ENCODE results near the gene RPL13A. TPM values are rescaled to one million over a fixed set of nuclear protein-coding genes. Genes with fewer than 3 reads are reported as not detected.
A peak's percentile ranks its signal among the peaks of the same experiment; 100 is the strongest.

Gene RPL13A
- total and polyA plus RNA-seq, 2 of the 13 experiments (the other 11 are each of a cell fraction or from before 2014, with no cell fraction given): 2,601 to 3,407 TPM

DNA sequence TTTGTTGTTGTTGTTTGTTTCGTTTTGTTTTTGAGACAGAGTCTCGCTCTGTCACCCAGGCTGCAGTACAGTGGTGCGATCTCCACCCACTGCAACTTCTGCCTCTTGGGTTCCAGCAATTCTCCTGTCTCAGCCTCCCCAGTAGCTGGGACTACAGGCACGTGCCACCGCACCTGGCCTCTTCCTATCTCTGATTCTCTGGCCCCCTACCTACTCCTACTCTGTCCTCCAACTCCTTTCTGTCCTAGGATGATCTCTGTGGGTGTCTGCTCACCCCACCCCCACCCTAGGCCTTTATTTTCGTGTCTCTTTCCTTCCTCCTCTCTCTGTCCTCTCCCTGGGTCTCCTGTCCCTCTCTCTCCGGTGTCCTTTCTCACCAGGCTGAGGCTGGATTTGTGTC, 37.0 kb upstream of the RPL13A start:
- ATAC-seq: no peak
- peaks cover 29% of the 10 kb centered on the region for H3K79me2 ChIP-seq (ENCODE audit: insufficient read depth, low read length)
- no peaks in the 10 kb centered on the region for H3K9me3 ChIP-seq (ENCODE audit: low read length)
- peaks cover 6 to 25% of the 10 kb centered on the region in 2 experiments; a peak in 3 of 5 replicates for H3K36me3 ChIP-seq (replicated peaks in 1 of 2; ENCODE audit: control insufficient read depth in 1 of 2, insufficient read depth in 2 of 2, low read length in 2 of 2)
- no peak for FAIRE-seq
- DNase-seq (ENCODE audit: low spot score): no peak
- in situ Hi-C loops (cut with HindIII; ENCODE audit: extremely low pct_ligation_motif_present, low pct_unique_long_range_greater_than_20kb): no loop called here
- intact Hi-C loops (cut with micrococcal nuclease; ENCODE audit: unreplicated experiment): no loop called here
- peak overlapping the region; percentile 98 for H3K9ac ChIP-seq (ENCODE audit: insufficient read depth, low read depth, low read length)
- H3K4me3 ChIP-seq (replicated peaks in 1 of 3; ENCODE audit: insufficient read depth in 1 of 3, low read depth in 2 of 3, low read length in 3 of 3): peak overlapping the region; percentile 74 to 98 (median 95)
- H3K27me3 ChIP-seq (ENCODE audit: control insufficient read depth in 1 of 2, insufficient read depth in 2 of 2, low read length in 2 of 2): no peaks in the 10 kb centered on the region; a peak in 1 of 5 replicates
- peak overlapping the region; percentile 23 for H3K27ac ChIP-seq (ENCODE audit: extremely low read length, insufficient read depth, low read length)
- ChIA-PET CTCF (ENCODE audit: low intra/inter-chr PET ratio, low total read pairs) (no interaction called here), POLR2A (interaction anchor here (2.4 kb wide), 1 partner anchor 45 kb away, joined by 17 read pairs; the partner anchor contains the start of gene RPS11)
- no TSS peak for BruUV-seq (replicated peaks)
- no peak overlapping the region for H2AFZ ChIP-seq (ENCODE audit: low read length)
- 77% methylated on average over 7 of the region's 7 CpGs for WGBS (ENCODE audit: low lambda C conversion rate)
- peak overlapping the region; percentile 92 for H3K4me2 ChIP-seq (ENCODE audit: low read depth, low read length)
- no peak for TF ChIP-seq ZNF883 (CRISPR knock-in tag; IDR thresholded peaks at IDR 0.05; ENCODE audit: not compliant biosample characterization)
- TF ChIP-seq, protein P1, sequence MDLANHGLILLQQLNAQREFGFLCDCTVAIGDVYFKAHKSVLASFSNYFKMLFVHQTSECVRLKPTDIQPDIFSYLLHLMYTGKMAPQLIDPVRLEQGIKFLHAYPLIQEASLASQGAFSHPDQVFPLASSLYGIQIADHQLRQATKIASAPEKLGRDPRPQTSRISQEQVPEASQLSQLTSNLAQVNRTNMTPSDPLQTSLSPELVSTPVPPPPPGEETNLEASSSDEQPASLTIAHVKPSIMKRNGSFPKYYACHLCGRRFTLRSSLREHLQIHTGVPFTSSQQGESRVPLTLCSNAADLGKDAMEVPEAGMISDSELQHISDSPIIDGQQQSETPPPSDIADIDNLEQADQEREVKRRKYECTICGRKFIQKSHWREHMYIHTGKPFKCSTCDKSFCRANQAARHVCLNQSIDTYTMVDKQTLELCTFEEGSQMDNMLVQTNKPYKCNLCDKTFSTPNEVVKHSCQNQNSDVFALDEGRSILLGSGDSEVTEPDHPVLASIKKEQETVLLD (CRISPR knock-in tag; IDR thresholded peaks at IDR 0.05; ENCODE audit: low read depth): no peak
- no peak for TF ChIP-seq PHB2 (IDR thresholded peaks at IDR 0.05; ENCODE audit: partially characterized antibody)
- no peak for TF ChIP-seq PRMT3 (CRISPR knock-in tag; IDR thresholded peaks at IDR 0.05; ENCODE audit: borderline replicate concordance, low read depth)
- TF ChIP-seq, protein P2, sequence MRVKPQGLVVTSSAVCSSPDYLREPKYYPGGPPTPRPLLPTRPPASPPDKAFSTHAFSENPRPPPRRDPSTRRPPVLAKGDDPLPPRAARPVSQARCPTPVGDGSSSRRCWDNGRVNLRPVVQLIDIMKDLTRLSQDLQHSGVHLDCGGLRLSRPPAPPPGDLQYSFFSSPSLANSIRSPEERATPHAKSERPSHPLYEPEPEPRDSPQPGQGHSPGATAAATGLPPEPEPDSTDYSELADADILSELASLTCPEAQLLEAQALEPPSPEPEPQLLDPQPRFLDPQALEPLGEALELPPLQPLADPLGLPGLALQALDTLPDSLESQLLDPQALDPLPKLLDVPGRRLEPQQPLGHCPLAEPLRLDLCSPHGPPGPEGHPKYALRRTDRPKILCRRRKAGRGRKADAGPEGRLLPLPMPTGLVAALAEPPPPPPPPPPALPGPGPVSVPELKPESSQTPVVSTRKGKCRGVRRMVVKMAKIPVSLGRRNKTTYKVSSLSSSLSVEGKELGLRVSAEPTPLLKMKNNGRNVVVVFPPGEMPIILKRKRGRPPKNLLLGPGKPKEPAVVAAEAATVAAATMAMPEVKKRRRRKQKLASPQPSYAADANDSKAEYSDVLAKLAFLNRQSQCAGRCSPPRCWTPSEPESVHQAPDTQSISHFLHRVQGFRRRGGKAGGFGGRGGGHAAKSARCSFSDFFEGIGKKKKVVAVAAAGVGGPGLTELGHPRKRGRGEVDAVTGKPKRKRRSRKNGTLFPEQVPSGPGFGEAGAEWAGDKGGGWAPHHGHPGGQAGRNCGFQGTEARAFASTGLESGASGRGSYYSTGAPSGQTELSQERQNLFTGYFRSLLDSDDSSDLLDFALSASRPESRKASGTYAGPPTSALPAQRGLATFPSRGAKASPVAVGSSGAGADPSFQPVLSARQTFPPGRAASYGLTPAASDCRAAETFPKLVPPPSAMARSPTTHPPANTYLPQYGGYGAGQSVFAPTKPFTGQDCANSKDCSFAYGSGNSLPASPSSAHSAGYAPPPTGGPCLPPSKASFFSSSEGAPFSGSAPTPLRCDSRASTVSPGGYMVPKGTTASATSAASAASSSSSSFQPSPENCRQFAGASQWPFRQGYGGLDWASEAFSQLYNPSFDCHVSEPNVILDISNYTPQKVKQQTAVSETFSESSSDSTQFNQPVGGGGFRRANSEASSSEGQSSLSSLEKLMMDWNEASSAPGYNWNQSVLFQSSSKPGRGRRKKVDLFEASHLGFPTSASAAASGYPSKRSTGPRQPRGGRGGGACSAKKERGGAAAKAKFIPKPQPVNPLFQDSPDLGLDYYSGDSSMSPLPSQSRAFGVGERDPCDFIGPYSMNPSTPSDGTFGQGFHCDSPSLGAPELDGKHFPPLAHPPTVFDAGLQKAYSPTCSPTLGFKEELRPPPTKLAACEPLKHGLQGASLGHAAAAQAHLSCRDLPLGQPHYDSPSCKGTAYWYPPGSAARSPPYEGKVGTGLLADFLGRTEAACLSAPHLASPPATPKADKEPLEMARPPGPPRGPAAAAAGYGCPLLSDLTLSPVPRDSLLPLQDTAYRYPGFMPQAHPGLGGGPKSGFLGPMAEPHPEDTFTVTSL (CRISPR knock-in tag; IDR thresholded peaks at IDR 0.05; ENCODE audit: borderline replicate concordance): no peak
- no peak for TF ChIP-seq ZSCAN25 (CRISPR knock-in tag; IDR thresholded peaks at IDR 0.05)
- no peak for TF ChIP-seq ZNF7 (CRISPR knock-in tag; IDR thresholded peaks at IDR 0.05)
- no peak for TF ChIP-seq RFXANK (CRISPR knock-in tag; IDR thresholded peaks at IDR 0.05)
- no peak for TF ChIP-seq MBNL3 (CRISPR knock-in tag; conservative IDR thresholded peaks at IDR 0.05)
- H3K4me1 ChIP-seq (ENCODE audit: insufficient read depth, low read length): peaks cover 39% of the 10 kb centered on the region
- H4K20me1 ChIP-seq (ENCODE audit: insufficient read depth, low read length): no peaks in the 10 kb centered on the region

All from HepG2 (cell line).